Upper lobe of right lung (tissue), 1 donor: Measurements from ENCODE around the gene HHIPL2. TPM values are rescaled to one million over a fixed set of nuclear protein-coding genes. Genes with fewer than 3 reads are reported as not detected.

Experiments used
- ATAC-seq: fragments of 200-7000 bp; cut with Tn5 transposase; one replicate; pipeline ENCODE4 v1.9.1; 2020; ENCODE audit warnings: mild to moderate bottlenecking, moderate library complexity
- DNase-seq: peaks from one replicate; pipeline ENCODE4 v3.0.0-alpha.2; 2020
- H3K27ac ChIP-seq: fragments of 200-600 bp; one replicate; pipeline ENCODE4 v1.8.0; 2022
- H3K27me3 ChIP-seq: fragments of 200-600 bp; one replicate; pipeline ENCODE4 v1.8.0; 2022; ENCODE audit warnings: mild to moderate bottlenecking
- H3K36me3 ChIP-seq: fragments of 200-600 bp; one replicate; pipeline ENCODE4 v1.8.0; 2022
- H3K4me1 ChIP-seq: fragments of 200-600 bp; one replicate; pipeline ENCODE4 v1.8.0; 2022
- H3K4me3 ChIP-seq: fragments of 200-600 bp; one replicate; pipeline ENCODE4 v1.8.0; 2022; ENCODE audit warnings: mild to moderate bottlenecking
- H3K9me3 ChIP-seq: fragments of 200-600 bp; one replicate; pipeline ENCODE4 v1.8.0; 2022
- intact Hi-C: fragments of 100-400 bp; cut with DNase I; formaldehyde crosslinking; loops from one replicate; pipeline ENCODE4 v1.11.0; 2022
- total RNA-seq: library from RNA; stranded (reverse); fragmentation: NEBNext Ultra II Directional; extraction: Animal tissue kit (Norgen Biotek cat#: 25700); gene quantifications from one replicate; pipeline ENCODE4 v1.2.1, GENCODE V29; 2021
- TF ChIP-seq, protein P1 (sequence below): fragments of 200-600 bp; IDR thresholded peaks from one replicate; pipeline ENCODE4 v1.8.0; 2022; ENCODE audit warnings: antibody characterized with exemption
- donor health status: DM: no; HTN: yes; CAD: no; lungs with severe emphysema.

The HHIPL2 gene
- total RNA-seq, 1 donor from 2014 or later: not detected

DNA sequence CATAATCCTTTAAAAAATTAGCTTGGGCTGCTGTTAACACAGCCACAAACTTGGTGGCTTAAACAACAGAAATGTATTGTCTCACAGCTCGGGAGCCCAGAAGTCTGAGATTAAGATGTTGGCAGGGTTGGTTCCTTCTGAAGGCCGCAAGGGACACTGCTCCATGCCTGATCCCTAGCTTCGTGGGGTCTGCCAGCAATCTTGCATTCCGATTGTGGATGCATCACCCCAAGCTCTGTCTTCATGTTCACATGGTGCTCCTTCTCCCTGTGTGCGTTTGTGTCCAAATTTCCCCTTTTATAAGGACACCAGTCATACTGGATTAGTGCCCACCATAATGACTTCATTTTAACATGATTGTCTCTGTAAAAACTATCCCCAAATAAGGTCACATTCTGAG lies 5.0 kb upstream of the HHIPL2 start:
- TF ChIP-seq, protein P1, sequence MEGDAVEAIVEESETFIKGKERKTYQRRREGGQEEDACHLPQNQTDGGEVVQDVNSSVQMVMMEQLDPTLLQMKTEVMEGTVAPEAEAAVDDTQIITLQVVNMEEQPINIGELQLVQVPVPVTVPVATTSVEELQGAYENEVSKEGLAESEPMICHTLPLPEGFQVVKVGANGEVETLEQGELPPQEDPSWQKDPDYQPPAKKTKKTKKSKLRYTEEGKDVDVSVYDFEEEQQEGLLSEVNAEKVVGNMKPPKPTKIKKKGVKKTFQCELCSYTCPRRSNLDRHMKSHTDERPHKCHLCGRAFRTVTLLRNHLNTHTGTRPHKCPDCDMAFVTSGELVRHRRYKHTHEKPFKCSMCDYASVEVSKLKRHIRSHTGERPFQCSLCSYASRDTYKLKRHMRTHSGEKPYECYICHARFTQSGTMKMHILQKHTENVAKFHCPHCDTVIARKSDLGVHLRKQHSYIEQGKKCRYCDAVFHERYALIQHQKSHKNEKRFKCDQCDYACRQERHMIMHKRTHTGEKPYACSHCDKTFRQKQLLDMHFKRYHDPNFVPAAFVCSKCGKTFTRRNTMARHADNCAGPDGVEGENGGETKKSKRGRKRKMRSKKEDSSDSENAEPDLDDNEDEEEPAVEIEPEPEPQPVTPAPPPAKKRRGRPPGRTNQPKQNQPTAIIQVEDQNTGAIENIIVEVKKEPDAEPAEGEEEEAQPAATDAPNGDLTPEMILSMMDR: no peak
- no peaks in the 10 kb centered on the region for H3K27me3 ChIP-seq
- no peaks in the 10 kb centered on the region for H3K9me3 ChIP-seq
- H3K27ac ChIP-seq: no peak overlapping the region
- no peak overlapping the region for H3K4me3 ChIP-seq
- ATAC-seq (no peak), DNase-seq (no peak)
- intact Hi-C loops: no loop called here
- H3K4me1 ChIP-seq: no peaks in the 10 kb centered on the region
- H3K36me3 ChIP-seq: peaks cover 9% of the 10 kb centered on the region

GRCh38 chr1:222547260-222547614 lies 667 bp downstream of the HHIPL2 start:
- no peaks in the 10 kb centered on the region for H3K36me3 ChIP-seq
- DNase-seq: no peak
- ATAC-seq: no peak
- intact Hi-C loops: no loop called here
- TF ChIP-seq, protein P1: no peak
- no peaks in the 10 kb centered on the region for H3K9me3 ChIP-seq
- peaks cover 5% of the 10 kb centered on the region for H3K27me3 ChIP-seq
- no peak overlapping the region for H3K4me3 ChIP-seq
- H3K27ac ChIP-seq: no peak overlapping the region
- H3K4me1 ChIP-seq: no peaks in the 10 kb centered on the region

- DNase-seq (no peak), ATAC-seq (peak; percentile 73)
- peaks cover 5% of the 10 kb centered on the region for H3K27me3 ChIP-seq
- intact Hi-C loops: no loop called here
- TF ChIP-seq, protein P1: no peak
- no peak overlapping the region for H3K27ac ChIP-seq
- H3K4me3 ChIP-seq: no peak overlapping the region
- no peaks in the 10 kb centered on the region for H3K9me3 ChIP-seq
- H3K36me3 ChIP-seq: no peaks in the 10 kb centered on the region
- no peaks in the 10 kb centered on the region for H3K4me1 ChIP-seq
Observed at GRCh38 chr1:222546548-222547259, 1.2 kb downstream of the HHIPL2 start.

GRCh38 chr1:222546091-222546490 lies 1.8 kb downstream of the HHIPL2 start:
- intact Hi-C loops: no loop called here
- no peaks in the 10 kb centered on the region for H3K36me3 ChIP-seq
- ATAC-seq: no peak
- TF ChIP-seq, protein P1: no peak
- no peaks in the 10 kb centered on the region for H3K9me3 ChIP-seq
- H3K4me3 ChIP-seq: no peak overlapping the region
- no peak overlapping the region for H3K27ac ChIP-seq
- peaks cover 5% of the 10 kb centered on the region for H3K27me3 ChIP-seq
- no peak for DNase-seq
- H3K4me1 ChIP-seq: no peaks in the 10 kb centered on the region

DNA sequence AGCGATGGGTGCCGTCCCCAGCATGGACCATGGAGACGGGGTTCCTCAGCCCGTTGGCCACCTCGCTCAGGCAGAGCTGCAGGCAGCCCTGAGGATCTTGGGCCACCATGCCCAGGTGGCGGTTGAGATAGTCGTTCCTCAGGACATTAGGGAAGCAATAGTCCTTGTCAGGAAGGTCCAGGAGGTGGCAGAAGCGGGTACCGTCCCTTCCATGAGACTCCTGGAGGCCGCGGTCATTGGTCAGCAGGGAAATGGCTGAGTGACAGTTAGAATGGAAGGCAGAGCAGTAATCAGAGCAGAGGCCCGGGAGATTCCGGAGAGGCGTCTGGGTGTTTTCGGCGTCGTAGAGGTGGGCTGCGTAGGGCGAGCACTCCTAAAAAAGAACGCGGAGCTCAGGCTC lies 4.1 kb downstream of the HHIPL2 start:
- intact Hi-C loops: no loop called here
- no peak for ATAC-seq
- H3K36me3 ChIP-seq: no peaks in the 10 kb centered on the region
- no peak for DNase-seq
- H3K4me3 ChIP-seq: no peak overlapping the region
- H3K4me1 ChIP-seq: no peaks in the 10 kb centered on the region
- H3K27ac ChIP-seq: no peak overlapping the region
- H3K9me3 ChIP-seq: no peaks in the 10 kb centered on the region
- H3K27me3 ChIP-seq: peaks cover 5% of the 10 kb centered on the region
- TF ChIP-seq, protein P1: no peak

DNA sequence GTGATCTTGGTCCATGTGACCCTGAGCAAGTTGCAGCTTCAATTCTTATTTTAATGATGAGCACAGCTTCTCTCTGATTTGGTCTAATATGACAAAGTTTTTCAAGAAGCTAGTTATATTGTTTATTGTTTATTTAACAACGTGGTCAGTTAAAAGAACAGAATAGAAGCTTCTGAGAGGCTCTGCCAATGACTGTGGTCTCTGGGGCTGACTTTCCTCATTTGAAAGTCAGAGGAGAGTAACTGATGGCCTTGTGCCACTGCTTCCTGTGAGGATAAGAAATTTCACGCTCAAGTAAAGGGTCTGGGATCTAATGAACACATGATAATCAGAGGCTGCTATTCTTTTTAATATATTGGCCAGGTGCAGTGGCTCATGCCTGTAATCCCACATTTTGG lies 7.3 kb downstream of the HHIPL2 start:
- no peak overlapping the region for H3K27ac ChIP-seq
- H3K9me3 ChIP-seq: no peaks in the 10 kb centered on the region
- intact Hi-C loops: no loop called here
- no peaks in the 10 kb centered on the region for H3K4me1 ChIP-seq
- H3K36me3 ChIP-seq: no peaks in the 10 kb centered on the region
- no peak for ATAC-seq
- TF ChIP-seq, protein P1: no peak
- H3K27me3 ChIP-seq: peaks cover 5% of the 10 kb centered on the region
- H3K4me3 ChIP-seq: no peak overlapping the region
- DNase-seq: no peak
